Measurements from ENCODE around the gene DAGLA.
A peak's percentile ranks its signal among the peaks of the same experiment; 100 is the strongest.
"Not testable (repeated sequence)": the region's sequence is repeated elsewhere in the genome, so short reads cannot be mapped to it uniquely, and the experiment has no call there.

The DAGLA gene

DNA sequence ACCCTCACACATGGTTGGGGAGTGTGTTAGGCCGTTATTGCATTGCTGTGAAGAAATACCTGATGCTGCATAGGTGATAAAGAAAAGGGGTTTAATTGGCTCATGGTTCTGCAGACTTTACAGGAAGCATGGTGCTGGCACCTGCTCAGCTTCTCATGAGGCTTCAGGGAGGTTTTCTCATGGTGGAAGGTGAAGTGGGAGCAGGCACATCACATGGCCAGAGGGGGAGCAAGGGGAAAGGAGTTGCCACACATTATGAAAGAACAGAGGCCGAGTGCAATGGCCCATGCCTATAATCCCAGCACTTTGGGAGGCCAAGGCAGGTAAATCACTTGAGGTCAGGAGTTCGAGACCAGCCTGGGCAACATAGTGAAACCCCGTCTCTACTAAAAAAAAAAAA is 19.2 kb upstream of the DAGLA start:
- not testable (repeated sequence) for DNase-seq (ENCODE audit: low spot score)

DNA sequence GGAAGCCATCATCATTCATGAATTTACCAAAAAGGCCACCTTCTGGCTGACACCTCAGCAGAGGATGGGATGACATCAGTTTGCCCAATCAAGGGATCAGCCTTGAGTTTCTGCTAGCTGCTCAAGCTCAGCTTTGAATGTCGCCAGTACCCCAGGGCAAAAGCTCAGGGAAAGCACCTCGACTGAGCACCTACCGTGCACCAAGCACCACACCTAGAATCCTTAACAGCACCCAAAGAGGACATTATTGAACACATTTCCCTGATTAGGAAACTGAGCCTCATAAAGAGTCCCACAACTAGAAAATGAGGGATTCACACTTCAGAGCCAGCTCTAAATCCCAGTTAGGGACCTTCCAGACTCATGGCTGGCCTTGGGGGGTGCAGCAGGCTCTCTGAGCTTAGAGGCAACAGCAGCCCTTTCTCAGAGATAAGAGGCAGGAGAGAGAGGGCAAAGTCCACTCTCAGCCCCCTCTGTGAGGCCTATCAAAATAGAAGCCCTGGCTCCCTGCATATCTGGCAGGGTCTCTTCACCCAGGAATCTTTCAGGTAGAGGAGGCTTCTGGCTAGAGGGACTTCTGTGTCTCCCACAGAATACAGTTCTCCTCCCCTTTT is 13.4 kb upstream of the DAGLA start:
- DNase-seq (ENCODE audit: low spot score): no peak

GRCh38 chr11:61667684-61668305 is 12.4 kb upstream of the DAGLA start:
- DNase-seq (ENCODE audit: low spot score): no peak

DNA sequence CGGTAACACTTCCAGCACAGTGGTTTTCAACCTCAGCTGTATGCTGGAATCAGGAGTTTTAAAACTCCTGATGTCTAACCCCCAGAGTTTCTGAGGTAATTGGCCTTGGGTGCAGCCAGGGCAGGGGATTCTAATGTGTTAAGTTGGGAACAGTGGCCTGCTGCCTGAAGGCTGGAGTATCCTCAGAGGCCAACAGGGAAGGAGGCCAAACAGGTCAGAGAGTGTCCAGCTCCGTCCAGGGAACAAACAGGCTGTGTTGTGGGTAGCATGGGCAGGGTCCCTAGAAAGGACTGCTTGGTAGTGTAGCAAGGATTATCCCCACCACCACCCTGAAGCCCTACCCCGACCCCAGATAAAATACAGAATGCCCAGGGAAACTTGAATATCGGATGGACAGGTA is 10.8 kb upstream of the DAGLA start:
- no peak for DNase-seq (ENCODE audit: low spot score)

DNA sequence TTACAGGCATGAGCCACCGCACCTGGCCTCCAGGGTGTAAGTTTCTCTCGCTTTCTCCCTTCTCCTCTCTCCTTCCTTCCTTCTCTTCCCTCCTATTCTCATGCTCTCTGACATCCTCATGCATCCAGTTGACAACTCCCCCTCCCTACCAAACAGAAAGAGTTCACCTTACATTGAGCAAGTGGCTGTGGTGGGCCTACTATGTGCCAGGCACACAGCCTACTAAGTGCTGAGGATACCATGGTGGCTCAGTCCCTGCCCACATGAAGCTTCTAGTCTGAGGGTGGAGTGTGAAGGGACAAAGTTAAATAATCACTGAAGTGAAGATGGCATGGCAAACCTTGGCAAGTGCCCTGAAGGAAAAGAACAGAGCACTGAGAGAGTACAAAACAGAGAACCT is 9.6 kb upstream of the DAGLA start:
- no peak for DNase-seq (ENCODE audit: low spot score)

GRCh38 chr11:61671527-61671926 is 8.7 kb upstream of the DAGLA start:
- no peak for DNase-seq (ENCODE audit: low spot score)

DNA sequence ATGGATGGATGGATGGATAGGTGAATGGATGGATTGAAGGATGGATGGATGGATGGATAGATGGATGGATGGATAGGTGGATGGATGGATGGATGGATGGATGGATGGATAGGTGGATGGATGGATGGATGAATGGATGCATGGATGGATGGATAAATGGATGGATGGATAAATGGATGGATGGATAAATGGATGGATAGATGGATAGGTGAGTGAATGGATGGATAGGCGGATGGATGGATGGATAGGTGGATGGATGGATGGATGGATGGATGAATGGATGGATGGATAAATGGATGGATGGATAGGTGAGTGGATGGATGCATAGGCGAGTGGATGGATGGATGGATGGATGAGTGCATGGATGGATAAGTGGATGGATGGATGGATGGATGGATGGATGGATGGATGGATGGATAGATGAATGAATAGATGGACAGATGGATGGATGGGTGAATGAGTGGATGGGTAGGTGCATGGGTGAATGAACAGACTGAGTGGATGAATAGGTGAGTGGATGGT is 6.2 kb upstream of the DAGLA start:
- DNase-seq (ENCODE audit: low spot score): not testable (repeated sequence)

DNA sequence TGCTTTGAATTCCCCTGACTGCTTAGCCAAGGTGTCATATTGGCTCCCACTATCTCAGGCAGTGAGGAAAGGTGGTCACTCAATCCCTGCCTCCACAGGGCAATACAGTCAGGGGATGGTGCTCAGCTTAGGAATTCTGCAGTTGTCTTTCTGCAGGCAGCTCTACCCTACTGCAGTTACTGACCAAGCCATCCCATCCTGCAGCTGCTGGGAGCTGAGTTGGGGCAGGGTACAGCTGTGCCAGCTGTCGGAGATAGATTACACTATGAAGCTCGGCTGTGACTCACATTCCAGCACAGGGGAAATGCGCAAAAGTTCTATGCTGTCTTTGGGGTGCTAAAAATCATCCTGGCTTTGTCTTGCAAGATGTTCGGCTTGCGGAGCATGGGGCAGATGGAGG is 4.4 kb upstream of the DAGLA start:
- no peak for DNase-seq (ENCODE audit: low spot score)

- DNase-seq (ENCODE audit: low spot score): no peak
These were observed 895 bp upstream of the DAGLA start for GRCh38 chr11:61679296-61679695.

DNA sequence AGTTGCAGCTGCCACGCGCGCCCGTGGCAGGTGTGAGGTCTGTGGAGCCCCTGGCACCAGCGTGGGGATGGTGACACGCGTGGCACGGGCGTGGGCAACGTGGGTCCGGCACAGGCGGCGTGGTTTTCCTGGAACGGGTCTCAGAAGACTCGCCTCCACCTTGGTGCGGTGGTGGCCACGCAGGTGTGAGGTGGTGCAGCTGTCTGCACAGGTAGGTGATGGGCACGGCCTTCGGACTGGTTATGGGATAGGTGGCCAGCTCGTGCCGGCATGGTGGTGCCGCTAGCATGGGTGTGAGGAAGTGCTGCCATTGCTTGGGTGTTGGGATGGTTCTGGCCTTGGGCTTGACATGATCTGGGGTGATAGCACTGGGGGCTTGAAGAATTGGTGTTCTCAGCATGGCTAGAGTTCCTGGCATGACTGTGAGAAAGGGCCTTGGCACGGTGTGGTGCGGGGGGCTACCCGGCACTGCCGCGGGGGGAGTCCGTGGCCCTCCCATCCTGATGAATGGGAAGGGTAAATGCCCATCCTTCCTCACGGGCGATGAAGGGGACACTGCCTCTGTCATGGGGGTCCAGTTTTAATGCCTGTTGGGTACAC is 531 bp downstream of the DAGLA start:
- no peak for DNase-seq (ENCODE audit: low spot score)

DNA sequence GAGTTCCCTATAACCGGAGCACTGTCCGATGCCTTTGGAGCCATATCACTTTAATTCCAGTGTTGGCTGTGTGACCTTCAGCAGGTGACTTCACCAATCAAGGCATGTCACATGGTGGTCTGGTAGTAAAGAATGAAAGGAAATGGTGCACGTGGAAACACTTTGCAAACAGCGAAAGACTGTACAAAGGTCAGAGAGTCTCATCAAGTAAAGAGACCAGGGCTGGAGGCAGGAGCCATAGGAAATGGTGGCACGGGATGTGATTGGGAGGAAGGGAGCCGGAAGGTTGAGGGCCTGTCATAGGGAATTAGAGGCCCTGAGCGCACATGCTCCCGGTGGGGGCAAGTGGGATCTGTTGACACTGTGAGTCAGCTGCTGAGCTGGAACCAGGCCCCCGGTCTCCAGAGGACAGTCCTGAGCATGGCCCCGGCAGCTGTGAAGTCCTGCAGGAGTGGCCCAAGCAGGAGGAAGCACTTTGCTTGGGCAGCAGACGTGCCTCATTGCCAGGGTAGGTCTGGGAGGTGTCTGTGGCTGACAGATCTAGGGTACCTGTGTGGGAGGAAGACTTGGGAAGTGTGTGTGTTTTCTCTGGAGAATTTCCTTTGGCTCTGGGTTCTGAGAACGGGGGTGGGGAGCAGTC is 2.0 kb downstream of the DAGLA start:
- no peak for DNase-seq (ENCODE audit: low spot score)

- no peak for DNase-seq (ENCODE audit: low spot score)
These were observed 2.9 kb downstream of the DAGLA start for GRCh38 chr11:61682906-61683675.

- peak; percentile 27 for DNase-seq (ENCODE audit: low spot score)
These were observed 4.0 kb downstream of the DAGLA start for GRCh38 chr11:61683961-61684869.

DNA sequence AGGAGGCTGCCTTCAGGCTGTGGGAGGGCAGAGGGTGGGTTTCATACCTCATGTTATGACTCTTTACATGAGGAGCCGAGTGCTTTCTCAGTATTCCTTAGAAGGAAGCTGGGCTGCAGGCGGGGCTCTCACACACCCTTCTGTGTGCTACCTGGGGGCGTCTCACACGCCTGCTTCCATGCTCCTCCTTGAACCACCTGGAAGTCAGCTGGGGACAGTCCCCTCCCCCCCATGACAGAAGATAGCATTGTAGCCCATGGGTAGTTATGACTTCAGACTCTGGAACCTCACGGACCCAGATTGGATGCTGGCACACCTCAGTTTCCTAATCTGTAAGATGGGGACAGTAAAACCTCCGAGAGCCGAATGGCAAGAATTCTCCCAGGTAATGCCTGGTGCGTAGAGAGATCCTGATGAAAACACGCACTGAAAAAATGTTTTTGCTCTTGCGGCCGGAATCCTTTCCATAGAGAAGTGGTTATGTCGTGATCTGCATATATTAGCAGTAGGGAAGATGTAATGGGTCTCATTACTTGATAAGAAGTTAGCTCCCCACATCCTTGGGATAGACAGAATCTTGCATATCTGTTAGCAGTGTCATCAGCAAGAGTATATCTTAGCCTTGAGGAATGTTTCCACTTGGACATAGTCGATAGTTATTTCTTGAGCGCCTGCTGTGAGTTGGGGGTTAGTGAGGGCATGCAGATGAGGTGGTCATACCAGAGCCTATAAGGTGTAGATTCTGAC is 4.9 kb downstream of the DAGLA start:
- DNase-seq (ENCODE audit: low spot score): no peak

- no peak for DNase-seq (ENCODE audit: low spot score)
These were observed 5.4 kb downstream of the DAGLA start for GRCh38 chr11:61685617-61685967.

- no peak for DNase-seq (ENCODE audit: low spot score)
These were observed 5.9 kb downstream of the DAGLA start for GRCh38 chr11:61686066-61686465.

GRCh38 chr11:61686469-61686868 is 6.3 kb downstream of the DAGLA start:
- no peak for DNase-seq (ENCODE audit: low spot score)

GRCh38 chr11:61687420-61687819 is 7.2 kb downstream of the DAGLA start:
- DNase-seq (ENCODE audit: low spot score): no peak

DNA sequence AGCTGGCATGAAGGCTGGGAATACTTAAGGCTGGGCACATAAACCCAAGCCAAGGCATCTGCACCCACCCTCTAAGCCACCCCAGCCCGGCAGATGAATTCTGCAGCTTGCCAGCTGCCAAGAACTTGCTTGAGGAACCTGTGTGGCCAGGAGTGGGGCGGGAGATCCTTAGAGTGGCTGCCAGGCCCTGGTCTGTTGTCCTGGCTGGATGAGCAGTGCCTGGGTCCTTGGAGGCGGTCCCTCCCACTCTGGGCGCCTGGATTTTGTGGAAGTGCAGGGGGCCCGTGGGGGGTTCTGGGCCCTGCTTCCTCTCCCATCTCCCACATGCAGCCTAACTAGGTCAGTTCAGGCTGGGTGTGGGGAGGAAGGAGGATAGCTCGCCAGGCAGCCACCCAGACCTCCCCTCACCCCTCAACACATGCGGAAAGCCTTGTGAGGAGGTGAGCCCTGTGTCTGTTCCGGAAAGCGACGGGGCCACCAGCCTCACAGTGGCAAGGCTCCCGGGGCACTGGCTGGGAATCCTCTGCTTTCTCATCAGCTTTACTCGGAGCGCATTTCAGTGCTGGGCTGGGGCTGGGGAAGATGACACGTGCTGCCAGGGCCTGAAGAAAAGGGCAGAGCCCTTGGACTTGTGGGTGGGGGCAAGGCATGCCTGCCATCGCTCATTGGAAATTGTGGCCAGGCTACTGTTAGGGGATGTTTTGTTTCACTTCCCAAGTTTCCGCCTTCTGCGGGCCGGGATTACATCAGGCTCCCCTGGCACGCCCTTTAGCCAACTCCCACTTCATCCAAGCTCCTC is 8.4 kb downstream of the DAGLA start:
- no peak for DNase-seq (ENCODE audit: low spot score)

- DNase-seq (ENCODE audit: low spot score): no peak
These were observed 8.9 kb downstream of the DAGLA start for GRCh38 chr11:61689164-61689496.
